Stimulated activated memory B cell treated with anti-CD40 and anti-IgM and Interleukin-4, amounts not matched to agents 10 μg/mL and 1 μg/mL and 100 μg/mL, for 72 hours (primary cell): ENCODE measurements around the gene DOCK8.

Experiments used
- ATAC-seq: fragments of 150-1000 bp; cut with Tn5 transposase; 2 replicates; pipeline ENCODE4 v1.10.0; 2021
- H3K27ac Mint-ChIP-seq: one replicate; pipeline ENCODE4 v1.8.0; 2022; ENCODE audit warnings: mild to moderate bottlenecking, mixed read lengths
- H3K27me3 Mint-ChIP-seq: one replicate; pipeline ENCODE4 v1.8.0; 2022; ENCODE audit warnings: mixed read lengths
- H3K36me3 Mint-ChIP-seq: one replicate; pipeline ENCODE4 v1.8.0; 2022; ENCODE audit warnings: mixed read lengths
- H3K4me1 Mint-ChIP-seq: one replicate; pipeline ENCODE4 v1.8.0; 2022; ENCODE audit warnings: mixed read lengths
- H3K4me3 Mint-ChIP-seq: one replicate; pipeline ENCODE4 v1.8.0; 2022; ENCODE audit warnings: mild to moderate bottlenecking, moderate library complexity, mixed read lengths
- H3K9me3 Mint-ChIP-seq: one replicate; pipeline ENCODE4 v1.8.0; 2022; ENCODE audit warnings: mixed read lengths

Gene DOCK8

DNA sequence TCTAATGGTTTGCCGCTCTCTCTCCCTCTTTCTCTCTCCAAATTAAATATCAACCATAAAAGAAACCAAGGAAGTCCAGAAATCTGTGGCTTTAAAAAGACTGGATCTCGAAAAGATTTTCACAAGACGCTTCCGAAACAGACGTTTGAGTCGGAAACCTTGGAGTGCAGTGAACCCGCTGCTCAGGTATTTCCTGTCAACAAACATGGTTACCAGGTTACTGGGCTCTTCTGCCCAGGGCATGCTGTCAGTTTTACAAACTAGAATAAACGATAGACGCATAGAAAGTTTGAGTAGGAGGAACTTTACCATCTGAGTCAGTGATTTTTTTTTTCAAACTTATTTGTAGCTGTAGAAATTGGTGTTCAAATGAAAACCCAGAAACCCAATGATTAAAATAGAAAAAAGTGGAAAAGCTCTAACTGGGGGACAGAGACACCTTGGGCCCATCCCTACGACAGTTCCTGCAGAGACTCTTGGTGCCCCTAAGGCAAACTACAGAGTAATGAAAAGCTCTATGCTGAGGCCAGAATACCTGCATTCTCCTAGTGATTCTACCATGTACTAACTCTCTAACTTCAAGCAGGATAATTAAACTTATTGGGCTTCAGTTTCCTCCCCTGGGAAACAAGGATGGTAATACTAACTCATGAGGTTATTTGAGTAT lies 90.0 kb downstream of the DOCK8 start:
- no peak for ATAC-seq
- Mint-ChIP-seq H3K4me1 (peaks cover 13% of the 10 kb centered on the region), H3K36me3 (peaks cover 68% of the 10 kb centered on the region), H3K4me3 (no peak overlapping the region), H3K27ac (no peak overlapping the region), H3K9me3 (no peaks in the 10 kb centered on the region), H3K27me3 (no peaks in the 10 kb centered on the region)

DNA sequence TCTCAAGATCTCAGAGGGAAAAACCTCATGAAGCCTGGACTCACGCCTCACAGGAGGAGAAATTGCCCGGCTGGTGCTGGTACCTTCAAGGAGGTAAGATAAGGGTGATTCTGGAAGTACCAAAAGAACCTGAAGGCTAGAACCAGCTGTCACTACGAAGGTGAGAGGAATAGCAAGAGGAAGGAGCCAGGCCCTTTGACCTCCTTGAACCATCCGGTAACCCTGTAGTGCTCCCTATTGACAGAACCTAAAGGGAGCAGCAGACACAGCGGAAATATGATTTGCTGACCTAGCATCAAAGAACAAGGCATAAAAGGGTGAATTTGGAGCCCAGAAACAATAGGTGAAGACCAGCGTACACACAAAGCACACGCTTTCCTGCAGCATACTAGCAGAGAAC lies 92.2 kb downstream of the DOCK8 start:
- Mint-ChIP-seq H3K4me3 (no peak overlapping the region), H3K27me3 (no peaks in the 10 kb centered on the region), H3K9me3 (no peaks in the 10 kb centered on the region), H3K27ac (no peak overlapping the region), H3K4me1 (no peaks in the 10 kb centered on the region), H3K36me3 (peaks cover 53% of the 10 kb centered on the region)
- no peak for ATAC-seq

DNA sequence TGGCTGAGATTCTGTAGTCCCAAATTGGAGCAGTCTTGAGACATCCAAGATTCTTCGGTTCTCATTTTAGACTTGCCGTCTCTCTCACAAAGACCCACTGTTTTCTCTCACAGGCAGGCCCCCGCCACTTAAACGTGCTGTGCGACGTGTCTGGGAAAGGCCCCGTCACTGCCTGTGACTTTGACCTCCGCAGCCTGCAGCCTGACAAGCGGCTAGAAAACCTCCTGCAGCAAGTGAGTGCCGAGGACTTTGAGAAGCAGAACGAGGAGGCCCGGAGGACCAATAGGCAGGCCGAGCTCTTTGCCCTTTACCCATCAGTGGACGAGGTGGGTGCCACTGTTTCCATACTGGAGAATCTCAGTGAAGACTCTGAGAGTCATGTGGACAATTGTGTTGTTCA lies 97.2 kb downstream of the DOCK8 start:
- Mint-ChIP-seq H3K27ac (no peak overlapping the region), H3K27me3 (no peaks in the 10 kb centered on the region), H3K4me1 (no peaks in the 10 kb centered on the region), H3K9me3 (no peaks in the 10 kb centered on the region), H3K36me3 (peaks cover 38% of the 10 kb centered on the region), H3K4me3 (no peak overlapping the region)
- ATAC-seq, result no peak

DNA sequence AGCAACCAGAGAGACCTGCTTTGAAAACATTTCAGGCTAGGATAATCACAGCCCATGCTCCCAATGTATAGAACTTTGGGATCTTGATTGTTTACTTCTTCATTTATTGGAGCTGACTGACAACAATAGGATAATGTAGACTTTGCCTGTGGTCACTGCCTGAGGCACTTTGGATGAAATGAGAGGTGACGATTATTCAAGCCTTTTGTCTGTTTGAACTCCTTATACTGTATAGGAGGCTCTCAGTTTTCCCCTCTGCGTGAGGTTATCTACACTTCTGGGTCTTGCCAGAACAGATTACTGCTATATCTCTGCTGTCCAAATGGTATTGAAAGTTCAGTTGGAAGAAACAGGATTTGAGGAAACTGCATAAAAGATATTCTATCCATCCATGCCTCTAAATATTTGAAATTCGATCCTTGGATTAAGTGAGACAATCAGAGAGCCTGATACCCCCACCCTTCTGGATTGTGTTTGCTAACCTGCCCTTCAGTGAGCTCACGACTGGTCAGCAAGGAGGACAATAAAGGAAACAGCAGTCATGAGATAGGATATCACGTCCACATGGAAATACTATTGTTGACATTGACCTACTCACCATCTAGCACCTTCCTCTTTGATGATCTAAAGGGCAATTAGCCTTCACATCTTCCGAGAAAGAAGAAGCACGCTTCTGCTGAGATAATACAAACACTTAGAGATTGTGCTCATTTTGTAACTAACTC lies 98.1 kb downstream of the DOCK8 start:
- no peak overlapping the region for H3K4me3 Mint-ChIP-seq
- no peaks in the 10 kb centered on the region for H3K27me3 Mint-ChIP-seq
- peaks cover 38% of the 10 kb centered on the region for H3K36me3 Mint-ChIP-seq
- H3K4me1 Mint-ChIP-seq, result no peaks in the 10 kb centered on the region
- no peak for ATAC-seq
- no peak overlapping the region for H3K27ac Mint-ChIP-seq
- H3K9me3 Mint-ChIP-seq, result no peaks in the 10 kb centered on the region

DNA sequence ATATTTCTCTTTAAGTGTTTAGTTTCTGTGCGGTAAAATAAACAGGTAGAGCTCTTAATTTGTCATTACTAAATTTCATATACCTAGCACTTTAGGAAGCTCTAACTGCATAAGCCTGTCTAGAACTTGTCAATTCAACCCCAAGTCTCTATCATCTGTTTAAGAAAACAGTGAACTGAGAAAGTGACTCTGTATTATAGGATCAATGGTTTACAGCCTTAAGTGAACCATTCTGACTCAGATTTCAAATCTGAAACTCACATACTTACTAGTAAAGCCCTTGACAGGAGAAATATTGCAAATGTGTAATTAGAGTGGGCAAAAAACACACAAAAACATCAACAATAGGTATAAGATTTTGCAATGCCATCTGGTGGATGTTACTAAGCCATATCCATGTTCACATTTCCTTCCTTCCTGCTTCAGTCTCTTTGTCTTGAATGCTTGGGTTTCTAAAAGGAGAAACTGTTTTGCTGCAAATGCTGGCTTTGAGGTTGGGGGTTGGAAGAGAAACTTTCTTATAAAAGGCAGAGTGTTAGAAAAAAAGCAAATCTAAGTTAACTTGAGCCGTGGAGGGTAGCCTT lies 101.8 kb downstream of the DOCK8 start:
- no peak overlapping the region for H3K4me3 Mint-ChIP-seq
- no peak for ATAC-seq
- no peaks in the 10 kb centered on the region for H3K27me3 Mint-ChIP-seq
- peaks cover 36% of the 10 kb centered on the region for H3K36me3 Mint-ChIP-seq
- no peaks in the 10 kb centered on the region for H3K9me3 Mint-ChIP-seq
- H3K4me1 Mint-ChIP-seq, result no peaks in the 10 kb centered on the region
- no peak overlapping the region for H3K27ac Mint-ChIP-seq

DNA sequence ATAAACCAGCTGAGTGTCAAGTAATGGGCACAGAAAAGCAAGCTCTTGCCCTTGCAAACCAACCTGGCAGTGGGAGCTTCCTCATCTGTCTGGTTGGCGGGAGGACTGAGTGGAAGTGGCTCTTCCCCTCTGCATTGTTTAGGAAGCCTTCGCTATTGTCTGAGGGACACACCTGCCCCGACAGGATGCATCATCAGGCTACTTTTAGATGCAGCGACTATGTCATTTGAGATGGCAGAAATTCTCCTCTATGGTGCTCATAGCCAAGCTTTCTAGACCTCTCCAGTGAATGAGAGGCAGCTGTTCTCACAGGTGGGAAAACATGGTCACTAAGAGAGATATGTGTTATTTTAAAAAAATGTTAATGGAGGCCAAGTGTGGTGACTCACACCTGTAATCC lies 104.0 kb downstream of the DOCK8 start:
- no peak overlapping the region for H3K27ac Mint-ChIP-seq
- H3K36me3 Mint-ChIP-seq, result peaks cover 35% of the 10 kb centered on the region
- H3K9me3 Mint-ChIP-seq, result no peaks in the 10 kb centered on the region
- no peaks in the 10 kb centered on the region for H3K27me3 Mint-ChIP-seq
- no peaks in the 10 kb centered on the region for H3K4me1 Mint-ChIP-seq
- no peak overlapping the region for H3K4me3 Mint-ChIP-seq
- ATAC-seq, result no peak

DNA sequence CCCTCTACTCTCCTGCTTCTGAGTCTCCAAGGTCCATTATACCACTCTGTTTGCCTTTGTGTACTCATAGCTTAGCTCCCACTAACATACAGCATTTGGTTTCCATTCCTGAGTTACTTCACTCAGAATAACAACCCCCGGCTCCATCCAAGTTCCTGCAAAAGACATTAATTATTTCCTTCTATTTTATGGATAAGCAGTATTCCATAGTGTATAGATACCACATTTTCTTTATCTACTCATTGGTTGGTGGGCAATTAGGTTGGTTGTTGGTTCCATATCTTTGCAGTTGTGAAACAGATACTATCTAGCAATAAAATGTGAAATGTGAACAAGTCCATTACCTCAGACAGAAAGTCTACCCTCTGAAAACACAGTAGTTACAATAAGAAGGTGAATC lies 110.3 kb downstream of the DOCK8 start:
- H3K4me1 Mint-ChIP-seq, result no peaks in the 10 kb centered on the region
- ATAC-seq, result no peak
- no peaks in the 10 kb centered on the region for H3K9me3 Mint-ChIP-seq
- no peak overlapping the region for H3K27ac Mint-ChIP-seq
- no peak overlapping the region for H3K4me3 Mint-ChIP-seq
- H3K36me3 Mint-ChIP-seq, result peaks cover 34% of the 10 kb centered on the region
- no peaks in the 10 kb centered on the region for H3K27me3 Mint-ChIP-seq

DNA sequence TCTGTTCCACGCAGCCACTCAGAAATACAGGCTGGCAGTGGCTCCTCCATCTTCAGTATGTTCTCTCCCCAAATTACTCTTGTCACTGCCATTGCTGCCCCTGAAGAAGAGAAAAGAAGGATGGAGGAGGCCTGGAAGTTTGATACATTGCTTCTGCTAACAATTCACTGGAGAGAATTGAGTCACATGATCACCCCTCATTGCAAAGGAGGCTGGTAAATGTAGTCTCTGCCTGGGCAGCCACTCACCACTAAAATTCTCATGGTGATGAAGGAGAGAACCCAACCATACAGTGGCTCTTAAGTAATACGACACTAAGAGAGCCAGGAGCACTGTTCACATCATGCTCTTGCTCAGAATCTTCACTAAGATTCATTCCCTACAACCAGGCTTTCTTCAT lies 112.0 kb downstream of the DOCK8 start:
- no peak overlapping the region for H3K27ac Mint-ChIP-seq
- H3K4me1 Mint-ChIP-seq, result no peaks in the 10 kb centered on the region
- no peak for ATAC-seq
- no peak overlapping the region for H3K4me3 Mint-ChIP-seq
- H3K36me3 Mint-ChIP-seq, result peaks cover 47% of the 10 kb centered on the region
- H3K9me3 Mint-ChIP-seq, result no peaks in the 10 kb centered on the region
- no peaks in the 10 kb centered on the region for H3K27me3 Mint-ChIP-seq

DNA sequence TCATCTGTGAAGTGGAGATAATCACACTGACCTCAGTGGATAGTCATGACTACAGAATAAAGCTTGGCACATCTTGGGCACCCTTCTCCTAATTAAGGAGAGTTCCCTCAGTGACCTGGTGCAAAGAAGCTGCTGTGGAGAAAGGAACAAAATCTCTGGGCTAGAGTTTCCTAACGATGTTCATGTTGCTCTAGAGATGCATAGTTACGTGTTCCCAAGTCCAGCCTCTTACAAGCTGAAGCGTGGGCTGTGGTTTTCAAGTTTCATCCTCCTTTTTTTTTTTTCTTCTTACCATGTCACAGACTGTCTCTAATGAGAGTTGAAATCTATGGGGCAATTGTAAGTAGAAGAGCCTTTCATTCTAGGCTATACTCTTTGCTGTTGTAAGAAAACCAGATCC lies 113.8 kb downstream of the DOCK8 start:
- Mint-ChIP-seq H3K27ac (no peak overlapping the region), H3K27me3 (no peaks in the 10 kb centered on the region), H3K36me3 (peaks cover 54% of the 10 kb centered on the region), H3K9me3 (no peaks in the 10 kb centered on the region), H3K4me1 (no peaks in the 10 kb centered on the region), H3K4me3 (no peak overlapping the region)
- no peak for ATAC-seq

DNA sequence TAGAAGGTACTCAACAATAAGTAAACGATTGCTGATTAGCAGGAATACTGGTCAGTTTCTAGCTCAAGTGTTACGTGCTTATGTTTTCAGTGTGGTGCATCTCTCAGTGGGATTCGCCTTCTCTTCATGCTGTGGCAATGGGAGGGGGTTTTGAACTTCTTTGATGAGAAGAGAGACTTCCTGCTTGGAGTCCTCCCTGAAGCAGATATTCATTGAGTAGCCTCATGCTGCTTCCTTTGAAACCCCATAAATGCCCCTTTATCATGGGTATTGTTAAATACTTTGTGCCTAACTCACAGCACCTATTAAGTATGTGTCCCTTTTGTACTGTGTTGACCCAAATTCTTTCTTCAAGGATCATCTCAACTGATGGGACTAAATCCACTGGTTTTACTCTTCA lies 116.5 kb downstream of the DOCK8 start:
- Mint-ChIP-seq H3K4me1 (no peaks in the 10 kb centered on the region), H3K27me3 (no peaks in the 10 kb centered on the region)
- ATAC-seq, result no peak

DNA sequence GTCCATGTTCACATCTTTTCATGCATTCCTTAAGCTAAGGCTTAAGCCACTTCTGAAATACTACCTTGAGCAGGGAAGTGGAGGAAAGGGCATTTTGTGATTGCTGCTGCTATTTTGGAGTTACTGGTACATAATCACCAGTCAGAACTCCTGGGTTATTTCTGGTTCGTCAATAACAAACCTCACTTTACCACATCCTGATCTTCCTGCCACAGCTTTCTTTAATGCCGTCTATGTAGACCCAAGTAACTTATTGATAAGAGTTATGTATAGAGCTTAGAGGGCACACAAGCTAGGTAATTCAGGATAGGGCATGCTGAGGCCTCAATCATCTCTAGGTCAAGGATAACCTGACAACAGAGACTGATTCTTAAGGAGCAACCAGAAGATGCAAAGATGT lies 120.7 kb downstream of the DOCK8 start:
- H3K27me3 Mint-ChIP-seq, result no peaks in the 10 kb centered on the region
- H3K27ac Mint-ChIP-seq, result no peak overlapping the region
- no peaks in the 10 kb centered on the region for H3K9me3 Mint-ChIP-seq
- ATAC-seq, result no peak
- no peak overlapping the region for H3K4me3 Mint-ChIP-seq
- H3K4me1 Mint-ChIP-seq, result no peaks in the 10 kb centered on the region
- H3K36me3 Mint-ChIP-seq, result peaks cover 83% of the 10 kb centered on the region

More for the DNA sequence above, 116.5 kb downstream of the DOCK8 start:
- Mint-ChIP-seq H3K9me3 (no peaks in the 10 kb centered on the region), H3K27ac (no peak overlapping the region), H3K4me3 (no peak overlapping the region), H3K36me3 (peaks cover 69% of the 10 kb centered on the region)

DNA sequence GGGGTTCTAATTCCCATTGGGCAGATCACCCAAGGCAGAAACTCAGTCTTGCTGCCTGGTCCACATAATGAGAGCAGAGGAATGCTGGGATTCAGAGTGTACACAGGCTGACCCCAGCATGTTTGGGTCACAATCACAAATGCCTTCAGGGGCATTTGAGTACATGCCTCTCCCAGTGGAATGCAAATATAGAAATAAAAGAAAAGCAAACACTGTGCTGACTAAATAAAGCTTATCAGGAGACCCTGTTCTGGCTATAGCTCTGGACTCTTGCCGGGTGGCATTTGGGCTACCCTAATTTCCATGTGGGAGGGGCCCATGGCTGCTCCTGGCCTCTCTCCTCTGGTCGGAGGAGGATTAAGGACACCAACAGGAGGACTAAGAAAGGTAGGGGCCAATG lies 121.4 kb downstream of the DOCK8 start:
- Mint-ChIP-seq H3K27ac (no peak overlapping the region), H3K27me3 (no peaks in the 10 kb centered on the region), H3K36me3 (peaks cover 77% of the 10 kb centered on the region), H3K4me3 (no peak overlapping the region), H3K4me1 (no peaks in the 10 kb centered on the region), H3K9me3 (no peaks in the 10 kb centered on the region)
- no peak for ATAC-seq

DNA sequence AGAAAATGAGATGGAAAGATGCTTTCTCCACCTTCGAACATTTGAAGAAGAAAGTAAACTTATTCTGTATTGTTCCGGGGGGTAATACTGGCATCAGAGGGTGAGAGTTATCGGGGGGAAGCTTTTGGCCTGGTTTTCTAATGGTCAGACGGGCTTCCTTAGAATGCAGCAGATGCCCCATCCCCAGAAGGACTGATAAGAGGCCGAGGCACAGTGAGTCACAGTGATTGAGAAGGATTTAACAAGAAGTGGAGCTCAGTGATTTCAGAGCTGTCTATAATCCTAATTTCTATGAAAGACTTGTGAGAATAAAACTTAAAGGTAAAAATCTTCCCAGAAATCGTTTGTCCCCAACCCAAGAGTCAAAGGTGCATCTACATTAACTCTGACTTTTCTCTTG lies 123.9 kb downstream of the DOCK8 start:
- Mint-ChIP-seq H3K4me3 (no peak overlapping the region), H3K27me3 (no peaks in the 10 kb centered on the region), H3K27ac (no peak overlapping the region), H3K36me3 (peaks cover 73% of the 10 kb centered on the region), H3K4me1 (peaks cover 5% of the 10 kb centered on the region), H3K9me3 (no peaks in the 10 kb centered on the region)
- ATAC-seq, result no peak

DNA sequence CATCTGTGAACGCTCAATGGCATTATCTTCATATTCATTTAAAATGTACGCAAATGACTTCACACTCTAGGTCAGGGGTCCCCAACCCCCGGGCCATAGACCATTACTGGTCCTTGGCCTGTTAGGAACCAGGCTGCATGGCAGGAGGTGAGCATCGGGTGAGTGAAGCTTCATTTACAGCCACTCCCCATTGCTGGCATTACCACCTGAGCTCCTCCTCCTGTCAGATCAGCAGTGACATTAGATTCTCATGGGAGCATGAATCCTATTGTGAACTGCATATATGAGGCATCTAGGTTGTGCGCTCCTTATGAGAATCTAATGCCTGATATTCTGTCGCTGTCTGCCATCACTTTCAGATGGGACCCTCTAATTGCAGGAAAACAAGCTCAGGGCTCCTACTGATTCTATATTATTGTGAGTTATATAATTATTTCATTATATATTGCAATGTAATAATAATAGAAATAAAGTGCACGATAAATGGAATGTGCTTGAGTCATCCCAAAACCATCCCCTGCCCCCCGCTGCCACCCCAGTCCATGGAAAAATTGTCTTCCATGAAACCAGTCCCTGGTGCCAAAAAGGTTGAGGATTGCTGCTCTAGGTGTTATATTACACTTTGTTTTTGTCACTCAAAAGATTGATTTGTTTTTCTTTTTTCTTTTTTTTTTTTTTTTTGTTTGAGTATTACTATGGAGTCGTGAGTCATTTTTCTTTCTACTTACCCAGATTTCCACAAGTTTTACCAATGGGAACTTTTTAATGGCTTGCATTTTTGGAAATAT lies 127.2 kb downstream of the DOCK8 start:
- Mint-ChIP-seq H3K27me3 (no peaks in the 10 kb centered on the region), H3K4me1 (peaks cover 5% of the 10 kb centered on the region), H3K27ac (peak overlapping the region; percentile 61), H3K36me3 (peaks cover 53% of the 10 kb centered on the region), H3K4me3 (no peak overlapping the region), H3K9me3 (no peaks in the 10 kb centered on the region)
- no peak for ATAC-seq

DNA sequence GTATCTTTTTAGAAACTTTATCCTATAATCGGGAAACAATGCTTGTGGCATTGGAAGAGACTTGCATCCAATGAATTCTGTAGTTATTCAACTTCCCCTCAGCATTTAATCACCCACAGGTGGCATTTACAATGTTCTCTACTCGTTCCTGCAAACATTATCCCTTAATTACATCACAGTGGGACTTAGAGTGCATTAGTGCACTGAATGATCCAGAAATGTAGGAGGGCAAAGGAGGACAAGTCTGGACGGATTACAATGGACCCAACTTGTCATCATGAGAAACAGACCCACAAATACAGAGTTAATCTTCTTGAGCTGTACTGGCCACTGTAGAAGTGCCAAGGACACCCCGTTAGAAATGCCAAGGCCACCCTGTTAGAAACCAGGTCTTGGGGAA lies 129.1 kb downstream of the DOCK8 start:
- Mint-ChIP-seq H3K27ac (no peak overlapping the region), H3K27me3 (no peaks in the 10 kb centered on the region), H3K4me3 (no peak overlapping the region), H3K36me3 (peaks cover 47% of the 10 kb centered on the region), H3K4me1 (peaks cover 5% of the 10 kb centered on the region), H3K9me3 (no peaks in the 10 kb centered on the region)
- no peak for ATAC-seq
